Liver (tissue), 9 donors: Measurements from ENCODE around the gene TSPAN32. TPM values are rescaled to one million over a fixed set of nuclear protein-coding genes. Genes with fewer than 3 reads are reported as not detected.

Experiments used
- DNase-seq: peaks from one replicate; pipeline ENCODE4 v3.0.0-alpha.2; 2017; ENCODE audit warnings: low spot score
- H3K27ac ChIP-seq, 2 donors: one replicate each; pipeline ENCODE4 v1.7.0; 2013; ENCODE audit warnings: inconsistent platforms in 2 of 2, low read length in 2 of 2, control low read depth in 1 of 2, low read depth in 1 of 2, mild to moderate bottlenecking in 1 of 2
- H3K27me3 ChIP-seq, 4 donors: one replicate each; pipeline versions ENCODE4 v1.6.1 to v1.7.0; 2013; ENCODE audit warnings: low read length in 3 of 4, inconsistent platforms in 1 of 4, mild to moderate bottlenecking in 1 of 4, moderate library complexity in 1 of 4; ENCODE audit not compliant: control insufficient read depth in 4 of 4, insufficient read depth in 4 of 4
- H3K36me3 ChIP-seq, 4 donors: one replicate each; pipeline versions ENCODE4 v1.6.1 to v1.7.0; 2013; ENCODE audit warnings: low read length in 3 of 4, mild to moderate bottlenecking in 3 of 4, low read depth in 1 of 4, moderate library complexity in 1 of 4; ENCODE audit not compliant: control insufficient read depth in 4 of 4, insufficient read depth in 3 of 4
- H3K4me1 ChIP-seq, 4 donors: one replicate each; pipeline versions ENCODE4 v1.6.1 to v1.7.0; 2013; ENCODE audit warnings: low read length in 3 of 4, mild to moderate bottlenecking in 3 of 4, moderate library complexity in 1 of 4; ENCODE audit not compliant: control insufficient read depth in 4 of 4, insufficient read depth in 4 of 4
- H3K4me3 ChIP-seq, 3 donors: one replicate each; pipeline versions ENCODE4 v1.6.1 to v1.7.0; 2013; ENCODE audit warnings: low read length in 3 of 3, control low read depth in 1 of 3, low read depth in 1 of 3, mild to moderate bottlenecking in 1 of 3
- H3K9ac ChIP-seq, 2 donors: one replicate each; pipeline ENCODE4 v1.7.0; 2013; ENCODE audit warnings: low read length in 2 of 2, mild to moderate bottlenecking in 2 of 2, moderate library complexity in 2 of 2, control low read depth in 1 of 2, low read depth in 1 of 2
- H3K9me3 ChIP-seq, 4 donors: one replicate each; pipeline versions ENCODE4 v1.6.1 to v1.7.0; 2013; ENCODE audit warnings: low read length in 3 of 4; ENCODE audit not compliant: control insufficient read depth in 4 of 4
- ATF3 ChIP-seq: IDR thresholded peaks from 2 replicates; pipeline ENCODE4 v1.6.1; 2016; ENCODE audit warnings: antibody characterized with exemption
- FOXA1 ChIP-seq: IDR thresholded peaks from 2 replicates; pipeline ENCODE4 v1.6.1; 2016; ENCODE audit warnings: antibody characterized with exemption
- FOXA2 ChIP-seq: IDR thresholded peaks from 2 replicates; pipeline ENCODE4 v1.6.1; 2016; ENCODE audit warnings: antibody characterized with exemption
- GABPA ChIP-seq, 2 donors: IDR thresholded peaks in 1 of 2; conservative IDR thresholded peaks in 1 of 2; 2 replicates each; pipeline ENCODE4 v1.6.1; 2016; ENCODE audit warnings: antibody characterized with exemption in 2 of 2, mild to moderate bottlenecking in 1 of 2, moderate library complexity in 1 of 2
- HNF4G ChIP-seq: IDR thresholded peaks from 2 replicates; pipeline ENCODE4 v1.6.1; 2016; ENCODE audit warnings: antibody characterized with exemption
- MAX ChIP-seq: IDR thresholded peaks from 2 replicates; pipeline ENCODE4 v1.6.1; 2016; ENCODE audit warnings: antibody characterized with exemption
- NR2F2 ChIP-seq: IDR thresholded peaks from 2 replicates; pipeline ENCODE4 v1.6.1; 2016; ENCODE audit warnings: antibody characterized with exemption
- RAD21 ChIP-seq, 2 donors: IDR thresholded peaks; 2 replicates each; pipeline ENCODE4 v1.6.1; 2016; ENCODE audit warnings: antibody characterized with exemption in 2 of 2, mild to moderate bottlenecking in 2 of 2
- SP1 ChIP-seq: IDR thresholded peaks from 2 replicates; pipeline ENCODE4 v1.6.1; 2018; ENCODE audit warnings: antibody characterized with exemption, mild to moderate bottlenecking
- YY1 ChIP-seq: IDR thresholded peaks from 2 replicates; pipeline ENCODE4 v1.6.1; 2016; ENCODE audit warnings: antibody characterized with exemption, mild to moderate bottlenecking
- WGBS: extraction: QIAGEN DNeasy Blood & Tissue Kit; methylation state at CpG from one replicate; pipeline ENCODE4 v1.1.7; 2013; 5-methylcytosine and 5-hydroxymethylcytosine counted together
- polyA plus RNA-seq, 2 donors: library from polyadenylated mRNA; stranded (reverse) in 1 of 2; unstranded in 1 of 2; fragments of 200-250 nt in 1 of 2; fragments of >200 nt in 1 of 2; fragmentation: Nextera tagmentation in 1 of 2; extraction: Ambion mirVana in 1 of 2; gene quantifications; one replicate each; pipeline versions ENCODE4 v1.2.1 to v1.2.3, GENCODE V29; 2013 to 2015
- total RNA-seq, 2 donors: library from RNA; depleted of rRNA; stranded (reverse); fragments of >200 nt; gene quantifications; one replicate each; pipeline ENCODE4 v1.2.3, GENCODE V29; 2014
- TF ChIP-seq, protein P1 (sequence below): fragments of 150-350 bp; IDR thresholded peaks from 2 replicates; pipeline ENCODE4 v1.5.1; 2017; ENCODE audit warnings: improper control_type of control experiment, low read depth, low read length; ENCODE audit not compliant: missing input control
- TF ChIP-seq, protein P2 (sequence below): IDR thresholded peaks from 2 replicates; pipeline ENCODE4 v1.6.1; 2016; ENCODE audit warnings: antibody characterized with exemption
- donor health status: healthy.
- donor health status: healthy.
- donor health status: healthy.
- donor health status: healthy.
- donor health status: healthy.

The TSPAN32 gene
- total and polyA plus RNA-seq, 4 donors: 0.25 to 71.4 (median 0.45) TPM

GRCh38 chr11:2293984-2294925, 7.6 kb upstream of the TSPAN32 start:
- peak; percentile 32 for DNase-seq
- Histone ChIP-seq H3K9me3 (no peaks in the 10 kb centered on the region), H3K4me3 (no peak overlapping the region), H3K9ac (no peak overlapping the region), H3K27ac (no peak overlapping the region), H3K36me3 (no peaks in the 10 kb centered on the region), H3K4me1 (peaks cover 0 to 4% (median 0%) of the 10 kb centered on the region in 4 donors), H3K27me3 (no peaks in the 10 kb centered on the region)
- TF ChIP-seq ATF3: no peak
- peak; percentile 10 to 34 for TF ChIP-seq RAD21 (IDR thresholded peaks at IDR 0.05)
- 78% methylated on average over 27 of the region's 27 CpGs for WGBS

GRCh38 chr11:2294926-2295290, 6.9 kb upstream of the TSPAN32 start:
- TF ChIP-seq SP1 (no peak), YY1 (no peak), GABPA (IDR thresholded peaks at IDR 0.05 in 1 of 2, conservative IDR thresholded peaks at IDR 0.05 in 1 of 2) (no peak), HNF4G (no peak), RAD21 (IDR thresholded peaks at IDR 0.05) (no peak)
- 88% methylated on average over 8 of the region's 8 CpGs for WGBS

DNA sequence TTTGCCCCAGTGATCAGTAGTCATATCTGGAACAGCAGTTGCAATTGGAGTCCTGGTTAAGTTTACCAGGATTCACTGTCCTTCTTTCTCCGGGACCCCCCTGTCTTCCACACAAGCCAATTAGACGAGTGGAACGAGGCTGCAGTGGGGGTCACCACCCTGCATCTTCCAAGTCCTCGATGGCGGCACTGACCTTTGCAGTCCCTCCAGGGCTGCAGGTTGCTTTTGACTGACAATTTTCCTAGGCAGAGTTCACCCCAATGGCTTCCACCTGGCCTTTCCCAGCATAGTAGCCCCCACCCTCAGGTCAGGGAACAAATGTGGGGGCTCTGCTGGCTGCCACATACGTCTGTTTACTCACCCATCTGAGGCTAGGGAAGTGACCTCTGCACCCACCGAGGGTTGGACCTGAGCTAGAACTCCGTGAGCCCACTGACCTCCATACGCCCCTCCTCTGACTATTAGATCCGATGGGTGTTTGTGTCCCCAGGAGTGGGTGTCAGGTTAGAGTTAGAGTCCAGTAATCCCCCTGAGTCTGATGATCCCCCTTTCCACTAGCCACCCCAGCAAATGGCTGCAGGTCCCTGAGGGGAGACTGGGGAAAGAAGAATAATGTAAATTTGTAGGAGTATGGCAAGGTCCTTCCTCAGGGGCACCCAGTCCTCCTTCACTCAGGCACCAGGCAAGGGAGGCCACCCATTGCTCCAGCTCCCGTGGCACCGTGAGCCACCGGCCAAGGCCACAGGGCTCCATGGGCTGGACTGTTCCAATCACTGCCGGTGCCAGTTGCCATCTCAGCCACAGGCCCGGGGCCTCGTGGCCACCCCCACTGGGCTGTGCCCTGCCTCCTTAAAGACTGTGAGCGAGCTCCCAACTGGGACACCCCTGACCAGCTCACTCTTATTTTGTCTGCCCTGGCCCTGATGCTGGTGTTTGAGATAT, 5.6 kb upstream of the TSPAN32 start:
- Histone ChIP-seq H3K4me3 (no peak overlapping the region), H3K27ac (no peak overlapping the region), H3K9me3 (no peaks in the 10 kb centered on the region), H3K27me3 (no peaks in the 10 kb centered on the region), H3K4me1 (no peaks in the 10 kb centered on the region), H3K9ac (no peak overlapping the region), H3K36me3 (no peaks in the 10 kb centered on the region)
- TF ChIP-seq NR2F2: no peak
- TF ChIP-seq, protein P1, sequence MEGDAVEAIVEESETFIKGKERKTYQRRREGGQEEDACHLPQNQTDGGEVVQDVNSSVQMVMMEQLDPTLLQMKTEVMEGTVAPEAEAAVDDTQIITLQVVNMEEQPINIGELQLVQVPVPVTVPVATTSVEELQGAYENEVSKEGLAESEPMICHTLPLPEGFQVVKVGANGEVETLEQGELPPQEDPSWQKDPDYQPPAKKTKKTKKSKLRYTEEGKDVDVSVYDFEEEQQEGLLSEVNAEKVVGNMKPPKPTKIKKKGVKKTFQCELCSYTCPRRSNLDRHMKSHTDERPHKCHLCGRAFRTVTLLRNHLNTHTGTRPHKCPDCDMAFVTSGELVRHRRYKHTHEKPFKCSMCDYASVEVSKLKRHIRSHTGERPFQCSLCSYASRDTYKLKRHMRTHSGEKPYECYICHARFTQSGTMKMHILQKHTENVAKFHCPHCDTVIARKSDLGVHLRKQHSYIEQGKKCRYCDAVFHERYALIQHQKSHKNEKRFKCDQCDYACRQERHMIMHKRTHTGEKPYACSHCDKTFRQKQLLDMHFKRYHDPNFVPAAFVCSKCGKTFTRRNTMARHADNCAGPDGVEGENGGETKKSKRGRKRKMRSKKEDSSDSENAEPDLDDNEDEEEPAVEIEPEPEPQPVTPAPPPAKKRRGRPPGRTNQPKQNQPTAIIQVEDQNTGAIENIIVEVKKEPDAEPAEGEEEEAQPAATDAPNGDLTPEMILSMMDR: no peak
- no peak for TF ChIP-seq MAX
- TF ChIP-seq GABPA (IDR thresholded peaks at IDR 0.05 in 1 of 2, conservative IDR thresholded peaks at IDR 0.05 in 1 of 2): no peak
- no peak for TF ChIP-seq FOXA2
- no peak for TF ChIP-seq HNF4G
- no peak for TF ChIP-seq ATF3
- TF ChIP-seq, protein P2, sequence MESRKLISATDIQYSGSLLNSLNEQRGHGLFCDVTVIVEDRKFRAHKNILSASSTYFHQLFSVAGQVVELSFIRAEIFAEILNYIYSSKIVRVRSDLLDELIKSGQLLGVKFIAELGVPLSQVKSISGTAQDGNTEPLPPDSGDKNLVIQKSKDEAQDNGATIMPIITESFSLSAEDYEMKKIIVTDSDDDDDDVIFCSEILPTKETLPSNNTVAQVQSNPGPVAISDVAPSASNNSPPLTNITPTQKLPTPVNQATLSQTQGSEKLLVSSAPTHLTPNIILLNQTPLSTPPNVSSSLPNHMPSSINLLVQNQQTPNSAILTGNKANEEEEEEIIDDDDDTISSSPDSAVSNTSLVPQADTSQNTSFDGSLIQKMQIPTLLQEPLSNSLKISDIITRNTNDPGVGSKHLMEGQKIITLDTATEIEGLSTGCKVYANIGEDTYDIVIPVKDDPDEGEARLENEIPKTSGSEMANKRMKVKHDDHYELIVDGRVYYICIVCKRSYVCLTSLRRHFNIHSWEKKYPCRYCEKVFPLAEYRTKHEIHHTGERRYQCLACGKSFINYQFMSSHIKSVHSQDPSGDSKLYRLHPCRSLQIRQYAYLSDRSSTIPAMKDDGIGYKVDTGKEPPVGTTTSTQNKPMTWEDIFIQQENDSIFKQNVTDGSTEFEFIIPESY: no peak
- no peak for TF ChIP-seq FOXA1
- DNase-seq: peak; percentile 27
- 79% methylated on average over 17 of the region's 17 CpGs for WGBS

More at GRCh38 chr11:2294926-2295290, 6.9 kb upstream of the TSPAN32 start:
- Histone ChIP-seq H3K27ac (no peak overlapping the region), H3K4me3 (no peak overlapping the region), H3K9me3 (no peaks in the 10 kb centered on the region), H3K9ac (no peak overlapping the region), H3K36me3 (no peaks in the 10 kb centered on the region), H3K27me3 (no peaks in the 10 kb centered on the region), H3K4me1 (no peaks in the 10 kb centered on the region)
- DNase-seq: peak; percentile 32
